Measurements from ENCODE around the gene ELMOD2. TPM values are rescaled to one million over a fixed set of nuclear protein-coding genes. Genes with fewer than 3 reads are reported as not detected.

ELMOD2 gene
- total RNA-seq (2021) (27.4 to 33.6 TPM (median 30.5 TPM) in 3 replicates), Bru-seq, nascent RNA (percentile 92 among the genes with signal in this experiment)
- long read RNA-seq, experiment 1, full-length matches to known transcripts = 71 of 116 reads
- long read RNA-seq, experiment 1, partial matches to known transcripts = 27 of 116 reads
- long read RNA-seq, experiment 1, other reads (novel, unspliced or antisense) = 18 of 116 reads
- long read RNA-seq, experiment 2, full-length matches to known transcripts = 7 of 41 reads
- long read RNA-seq, experiment 2, partial matches to known transcripts = 25 of 41 reads
- long read RNA-seq, experiment 2, other reads (novel, unspliced or antisense) = 9 of 41 reads
- long read RNA-seq, experiment 3, full-length matches to known transcripts = 13 of 19 reads
- long read RNA-seq, experiment 3, partial matches to known transcripts = 0 of 19 reads
- long read RNA-seq, experiment 3, other reads (novel, unspliced or antisense) = 6 of 19 reads

GRCh38 chr4:140523857-140524742 is at the start of gene ELMOD2:
Gene ELMOD2 (plus strand): TSS chr4:140524168. CDS start chr4:140525429, 1,261 bp downstream.
- H3K4me3 Mint-ChIP-seq = peak within 1 kb of the TSS; percentile 86
- peak; percentile 100 for ATAC-seq
- ChIA-PET CTCF (interaction anchor here (0.5 to 1.5 kb wide), 22 partner anchors 9 to 434 kb away, joined by 3 to 14 read pairs (median 3); partner anchors contain the start of genes CLGN, MGAT4D, SCOC and TBC1D9), POLR2A (interaction anchor here (0.7 to 1.1 kb wide), 3 partner anchors 41 to 151 kb away, joined by 3 to 4 read pairs (median 4); partner anchors contain the start of gene SCOC)
- H3K9me3 Mint-ChIP-seq = peaks cover 4% of the 10 kb centered on the region; the same call in 1 of the 2 replicates
- DNase-seq (ENCODE audit: low spot score) = peak; percentile 98
- peaks cover 9% of the 10 kb centered on the region for H3K4me1 Mint-ChIP-seq
- H3K36me3 Mint-ChIP-seq = peaks cover 12% of the 10 kb centered on the region
- H3K27me3 Mint-ChIP-seq (ENCODE audit: low read depth) = peaks cover 28% of the 10 kb centered on the region
- peak within 1 kb of the TSS; percentile 74 for H3K27ac Mint-ChIP-seq
- TF ChIP-seq IRF1 (CRISPR knock-in tag; IDR thresholded peaks at IDR 0.05) (no peak), HMGA2 (CRISPR knock-in tag; IDR thresholded peaks at IDR 0.05) (no peak), ZNF512 (CRISPR knock-in tag; IDR thresholded peaks at IDR 0.05; ENCODE audit: borderline replicate concordance) (no peak), ZNF232 (CRISPR knock-in tag; IDR thresholded peaks at IDR 0.05) (peak; percentile 77; the same call in 1 of the 2 replicates), MXD4 (CRISPR knock-in tag; IDR thresholded peaks at IDR 0.05; ENCODE audit: borderline replicate concordance) (no peak), USF1 (CRISPR knock-in tag; IDR thresholded peaks at IDR 0.05) (no peak), GABPB1 (CRISPR knock-in tag; IDR thresholded peaks at IDR 0.05) (peak; percentile 57; the same call in 1 of the 2 replicates), GTF2I (CRISPR knock-in tag; conservative IDR thresholded peaks at IDR 0.05) (no peak), CREM (CRISPR knock-in tag; IDR thresholded peaks at IDR 0.05) (0 out of 2 replicates have a peak, but pooled peaks have one; percentile 43), SOX15 (CRISPR knock-in tag; IDR thresholded peaks at IDR 0.05) (no peak), IRF2 (CRISPR knock-in tag; IDR thresholded peaks at IDR 0.05; ENCODE audit: borderline replicate concordance, low read depth) (no peak), SMAD4 (CRISPR knock-in tag; IDR thresholded peaks at IDR 0.05) (no peak), ZNF532 (CRISPR knock-in tag; IDR thresholded peaks at IDR 0.05; ENCODE audit: borderline replicate concordance) (peak; percentile 78; the same call in 1 of the 2 replicates), ETV6 (CRISPR knock-in tag; IDR thresholded peaks at IDR 0.05) (peak; percentile 83), EMX1 (CRISPR knock-in tag; IDR thresholded peaks at IDR 0.05) (no peak), JAZF1 (CRISPR knock-in tag; IDR thresholded peaks at IDR 0.05) (no peak), RELA (CRISPR knock-in tag; IDR thresholded peaks at IDR 0.05; ENCODE audit: borderline replicate concordance) (no peak), ATF1 (CRISPR knock-in tag; IDR thresholded peaks at IDR 0.05) (no peak), ZNF263 (CRISPR knock-in tag; IDR thresholded peaks at IDR 0.05; ENCODE audit: low read depth) (no peak), MYBL2 (CRISPR knock-in tag; IDR thresholded peaks at IDR 0.05) (no peak), PRRX2 (CRISPR knock-in tag; IDR thresholded peaks at IDR 0.05) (no peak), PRDM15 (CRISPR knock-in tag; IDR thresholded peaks at IDR 0.05) (no peak), E2F5 (CRISPR knock-in tag; IDR thresholded peaks at IDR 0.05) (no peak; the same call in none of the 2 replicates), ZNF219 (CRISPR knock-in tag; IDR thresholded peaks at IDR 0.05; ENCODE audit: borderline replicate concordance) (no peak)
